Femur (tissue), 1 donor: ENCODE measurements around the gene GALNT18.
A peak's percentile ranks its signal among the peaks of the same experiment; 100 is the strongest.
"Not testable (repeated sequence)": the region's sequence is repeated elsewhere in the genome, so short reads cannot be mapped to it uniquely, and the experiment has no call there.

ENCODE experiments used
- DNase-seq: peaks from one replicate; pipeline ENCODE4 v3.0.0-alpha.2; 2017

Gene GALNT18

GRCh38 chr11:11378184-11378940 lies 243.4 kb downstream of the GALNT18 start:
- DNase-seq: no peak

- DNase-seq: no peak
Observed at GRCh38 chr11:11374358-11375148, 247.3 kb downstream of the GALNT18 start.

GRCh38 chr11:11373934-11374333 lies 247.9 kb downstream of the GALNT18 start:
- DNase-seq: no peak

DNA sequence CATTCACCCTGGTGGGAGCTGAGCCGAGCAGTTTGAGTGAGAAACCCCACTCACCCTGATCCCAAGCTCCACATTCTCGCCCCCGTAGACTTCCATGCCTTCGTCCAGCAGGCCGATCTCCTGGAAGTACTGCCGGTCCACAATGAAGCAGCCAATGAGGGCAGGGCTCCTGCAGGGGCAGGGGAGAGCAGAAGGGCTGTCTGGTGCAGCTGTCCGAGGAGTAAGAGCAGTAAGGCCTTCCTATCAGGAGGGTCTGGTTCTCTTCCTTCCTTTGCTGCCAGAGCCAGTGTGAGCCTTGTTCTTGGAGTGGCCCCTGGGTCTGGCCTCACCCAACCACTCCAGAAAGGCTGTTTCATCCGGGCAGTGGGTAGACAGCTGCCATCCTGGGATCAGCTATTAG lies 249.3 kb downstream of the GALNT18 start:
- no peak for DNase-seq

DNA sequence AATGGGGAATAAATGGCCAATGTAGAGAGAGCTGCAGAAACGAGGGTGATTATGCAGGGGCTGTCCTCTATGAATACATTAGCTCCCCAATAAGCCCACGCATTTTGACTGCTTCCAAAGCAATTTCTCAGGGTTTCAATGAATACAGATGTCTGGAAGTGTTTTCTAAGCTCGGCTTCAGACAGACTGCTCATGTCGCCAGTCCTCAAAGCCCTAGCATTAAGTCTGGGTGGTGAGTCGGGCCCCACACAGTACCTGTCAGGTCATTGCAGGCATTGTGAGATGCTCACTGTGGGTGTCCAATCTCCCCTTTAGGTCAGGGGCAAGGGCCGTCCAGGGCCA lies 250.9 kb downstream of the GALNT18 start:
- no peak for DNase-seq

DNA sequence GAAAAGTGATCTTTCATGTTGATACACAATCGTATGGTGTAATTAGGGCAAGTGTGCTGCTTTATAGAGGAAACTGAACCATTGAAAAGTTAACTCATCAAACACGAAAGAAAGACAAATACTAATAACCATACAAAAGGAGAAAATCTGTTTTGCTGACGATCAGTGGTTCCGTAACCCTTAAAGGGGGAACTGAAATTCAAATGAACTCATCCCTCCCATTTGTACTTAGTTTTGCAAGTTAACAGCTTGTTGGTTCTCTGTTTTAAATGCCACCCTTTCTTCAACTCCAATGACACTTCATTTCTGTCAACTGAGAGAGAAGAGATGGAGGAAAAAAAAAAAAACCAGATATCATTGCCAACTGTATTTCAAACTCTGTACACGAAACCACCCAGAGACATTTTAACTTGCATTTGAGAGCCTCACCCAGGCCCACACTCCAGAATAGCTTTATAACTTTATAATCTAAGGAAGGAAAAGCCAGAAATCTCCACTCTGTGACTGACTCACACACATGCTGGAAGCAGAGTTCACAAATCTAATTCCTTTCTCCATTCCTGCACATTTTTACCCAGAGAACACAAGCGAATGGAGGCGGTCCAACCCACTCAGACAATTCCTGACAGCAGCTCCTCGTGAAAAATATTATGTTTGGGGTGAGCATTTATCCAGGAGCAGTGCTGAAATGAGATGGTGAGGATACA lies 251.4 kb downstream of the GALNT18 start:
- DNase-seq: no peak

- DNase-seq: no peak
Observed at GRCh38 chr11:11366793-11367192, 255.0 kb downstream of the GALNT18 start.

GRCh38 chr11:11363674-11364073 lies 258.1 kb downstream of the GALNT18 start:
- no peak for DNase-seq

DNA sequence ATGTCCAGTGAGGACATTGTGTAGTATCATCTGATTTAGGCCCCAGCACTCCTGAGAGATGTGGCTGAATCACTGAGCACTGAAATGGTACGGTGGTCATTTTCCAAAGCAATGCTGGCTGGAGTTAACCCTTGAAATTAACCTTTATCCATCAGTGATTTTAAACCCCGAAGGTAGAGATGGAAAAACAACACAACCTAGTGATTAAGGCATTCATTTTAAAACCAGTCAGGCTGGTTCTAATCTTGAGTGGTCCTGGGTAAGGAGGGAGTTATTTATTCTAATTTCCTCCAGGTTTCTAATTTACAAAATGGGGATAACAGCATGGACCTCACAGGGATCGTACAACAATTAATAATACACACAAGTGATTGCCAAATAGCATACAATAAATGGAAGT lies 262.2 kb downstream of the GALNT18 start:
- DNase-seq: no peak

- DNase-seq: no peak
Observed at GRCh38 chr11:11356842-11357241, 265.0 kb downstream of the GALNT18 start.

DNA sequence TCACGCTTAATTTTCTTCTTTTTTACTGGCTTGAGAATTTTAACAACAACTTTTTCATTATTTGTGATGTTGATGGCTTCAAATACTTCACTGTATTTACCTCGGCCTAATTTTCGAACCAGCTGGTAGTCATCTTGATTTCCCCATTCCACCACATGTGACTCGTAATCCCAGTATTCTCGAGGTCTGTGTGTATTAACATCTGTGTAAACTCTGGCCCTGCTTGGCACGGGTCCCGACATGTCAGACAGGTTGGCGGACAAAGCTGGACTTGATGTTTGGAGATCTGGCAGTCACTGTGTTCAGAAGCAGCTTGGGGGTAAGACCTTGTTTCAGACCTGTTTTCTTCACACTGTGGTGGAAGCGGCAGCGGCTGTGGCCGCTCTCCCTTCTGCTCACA lies 268.9 kb downstream of the GALNT18 start, which contains the start of gene CSNK2A3:
CSNK2A3 (minus strand) TSS at position 373 of the 400 bp plus-strand sequence; CDS start at position 242, 131 bp downstream.
- DNase-seq: not testable (repeated sequence)

DNA sequence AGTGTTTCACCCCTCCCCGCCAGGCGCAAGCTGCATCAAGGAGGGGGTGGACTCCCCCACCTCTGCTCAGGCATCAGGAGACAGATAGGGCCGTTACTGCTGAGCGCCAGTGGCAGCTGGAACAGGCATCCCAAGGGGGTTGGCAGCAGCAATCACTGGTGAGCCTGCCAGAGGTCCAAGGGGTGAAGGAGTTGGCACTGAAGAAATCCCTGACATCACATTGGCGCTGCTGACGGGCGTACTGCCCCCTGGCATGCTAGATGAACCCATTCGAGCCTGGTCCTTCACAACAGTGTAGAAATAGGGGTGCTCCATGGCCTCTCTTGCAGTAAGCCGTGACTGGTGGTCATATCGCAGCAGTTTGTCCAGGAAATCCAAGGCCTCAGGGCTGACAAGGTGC lies 270.0 kb downstream of the GALNT18 start:
- not testable (repeated sequence) for DNase-seq

DNA sequence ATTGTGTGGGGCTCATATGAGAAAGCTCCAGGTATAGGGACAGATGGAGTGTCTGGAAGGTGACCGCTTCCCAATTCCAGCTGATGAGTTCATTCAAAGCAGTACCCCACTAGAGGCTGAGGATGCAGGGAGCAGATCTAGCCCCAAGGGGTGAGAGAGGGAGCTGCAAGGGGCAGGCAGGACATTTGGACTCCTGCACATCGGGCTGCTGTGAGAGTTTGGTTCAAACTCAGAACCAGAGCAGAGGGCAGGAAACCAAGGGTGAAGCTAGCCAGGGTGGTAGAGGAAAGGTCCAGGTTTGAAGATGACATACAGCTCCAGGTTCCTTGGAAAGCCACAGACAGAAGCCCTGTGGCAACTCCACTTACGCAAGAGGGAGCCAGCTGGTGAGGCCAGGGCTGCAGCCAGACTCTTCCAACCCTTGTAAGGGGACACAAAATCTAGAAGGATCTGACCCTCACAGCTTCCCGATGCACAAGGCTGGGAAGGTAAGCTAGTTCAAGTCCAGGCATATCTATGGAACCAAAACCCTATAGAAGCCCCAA lies 270.7 kb downstream of the GALNT18 start:
- no peak for DNase-seq

- DNase-seq: peak; percentile 70
Observed at GRCh38 chr11:11349870-11350337, 271.9 kb downstream of the GALNT18 start.

GRCh38 chr11:11349106-11349825 lies 272.5 kb downstream of the GALNT18 start:
- peak; percentile 73 for DNase-seq

DNA sequence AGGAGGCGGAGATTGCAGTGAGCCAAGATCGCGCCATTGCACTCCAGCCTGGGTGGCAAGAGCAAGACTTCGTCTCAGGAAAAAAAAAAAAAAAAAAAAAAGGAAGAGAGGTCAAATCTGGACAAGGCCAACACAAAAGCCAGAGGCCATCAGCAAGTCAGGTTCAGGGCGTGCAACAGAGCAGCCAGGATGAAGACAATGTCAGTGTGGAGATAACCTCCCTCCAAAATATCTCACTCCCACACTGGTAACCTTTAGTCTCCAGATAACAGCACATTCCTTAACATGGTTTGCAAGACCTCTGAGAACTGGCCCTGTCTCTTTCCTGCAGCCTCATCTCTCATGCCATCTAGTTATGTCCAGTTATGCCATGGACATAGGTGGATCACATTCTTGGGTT lies 273.5 kb downstream of the GALNT18 start:
- no peak for DNase-seq

- DNase-seq: peak; percentile 78
Observed at GRCh38 chr11:11347592-11347991, 274.2 kb downstream of the GALNT18 start.

- no peak for DNase-seq
Observed at GRCh38 chr11:11346303-11346702, 275.5 kb downstream of the GALNT18 start.

DNA sequence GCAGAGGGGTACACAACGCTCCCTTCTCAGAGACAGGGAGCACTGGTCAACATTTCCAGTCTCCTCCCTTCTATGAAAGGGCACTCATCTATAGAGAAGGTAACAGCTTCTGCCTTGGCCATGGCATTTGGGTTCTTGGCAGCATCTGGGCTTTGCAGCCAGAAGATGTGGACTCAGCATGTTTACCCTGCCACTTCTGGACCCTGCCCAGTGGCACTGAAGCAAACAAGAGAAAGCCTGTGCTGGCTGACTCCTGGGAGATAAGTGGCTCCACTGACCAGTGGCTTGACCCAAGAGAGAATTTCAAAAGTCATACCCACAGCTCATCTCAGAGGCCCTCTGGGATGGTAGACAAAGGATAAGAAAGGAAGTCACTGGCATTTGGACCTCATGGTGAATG lies 276.7 kb downstream of the GALNT18 start:
- DNase-seq: no peak

DNA sequence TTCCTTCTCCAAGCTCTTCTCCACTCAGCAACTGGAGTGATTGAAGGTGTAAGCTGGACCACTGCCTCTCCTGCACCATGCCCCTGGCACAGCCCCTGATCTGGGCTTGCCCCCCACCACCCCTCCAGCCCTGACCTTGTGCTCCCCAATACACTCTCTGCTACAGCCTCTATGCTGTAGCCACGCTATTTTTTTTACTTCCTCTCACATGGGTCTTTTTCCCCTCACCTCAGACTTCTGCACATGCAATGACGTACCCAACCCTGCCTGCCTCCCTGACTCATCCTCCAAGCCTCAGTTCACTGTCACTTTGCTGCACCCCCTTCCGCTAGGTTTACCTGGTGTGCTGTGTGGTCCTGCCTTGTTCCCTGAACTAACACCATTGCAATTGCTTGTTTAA lies 277.8 kb downstream of the GALNT18 start:
- DNase-seq: no peak

GRCh38 chr11:11338304-11338703 lies 283.5 kb downstream of the GALNT18 start:
- no peak for DNase-seq

DNA sequence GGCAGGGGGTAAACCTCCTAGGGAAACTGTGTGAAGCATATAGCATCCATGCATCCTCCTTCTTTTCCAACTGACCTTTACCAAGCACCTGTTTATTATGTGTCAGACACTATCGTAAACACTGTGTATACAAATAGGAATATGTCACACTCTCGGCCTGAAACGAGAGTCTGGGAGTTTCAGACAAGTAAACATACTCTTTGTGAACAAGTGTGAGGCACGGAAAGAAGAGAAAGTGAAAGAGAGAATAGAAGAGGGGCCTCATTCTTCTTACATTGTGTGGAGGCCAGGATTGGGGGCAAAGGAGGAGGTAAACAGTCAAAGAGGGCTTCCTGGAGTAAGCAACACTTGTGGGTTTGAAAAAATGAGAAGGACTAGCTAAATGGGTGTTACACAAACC lies 285.1 kb downstream of the GALNT18 start:
- no peak for DNase-seq
